Activated CD4-positive, alpha-beta T cell treated with anti-CD3 and anti-CD28 coated beads for 4 hours (primary cell): ENCODE data around the gene HNF1B.
A peak's percentile ranks its signal among the peaks of the same experiment; 100 is the strongest.
"Not testable (repeated sequence)": the region's sequence is repeated elsewhere in the genome, so short reads cannot be mapped to it uniquely, and the experiment has no call there.

ENCODE experiments used
- DNase-seq, 2 donors: peaks; one replicate each; pipeline ENCODE4 v3.0.0-alpha.2; 2020

The HNF1B gene, protein sequence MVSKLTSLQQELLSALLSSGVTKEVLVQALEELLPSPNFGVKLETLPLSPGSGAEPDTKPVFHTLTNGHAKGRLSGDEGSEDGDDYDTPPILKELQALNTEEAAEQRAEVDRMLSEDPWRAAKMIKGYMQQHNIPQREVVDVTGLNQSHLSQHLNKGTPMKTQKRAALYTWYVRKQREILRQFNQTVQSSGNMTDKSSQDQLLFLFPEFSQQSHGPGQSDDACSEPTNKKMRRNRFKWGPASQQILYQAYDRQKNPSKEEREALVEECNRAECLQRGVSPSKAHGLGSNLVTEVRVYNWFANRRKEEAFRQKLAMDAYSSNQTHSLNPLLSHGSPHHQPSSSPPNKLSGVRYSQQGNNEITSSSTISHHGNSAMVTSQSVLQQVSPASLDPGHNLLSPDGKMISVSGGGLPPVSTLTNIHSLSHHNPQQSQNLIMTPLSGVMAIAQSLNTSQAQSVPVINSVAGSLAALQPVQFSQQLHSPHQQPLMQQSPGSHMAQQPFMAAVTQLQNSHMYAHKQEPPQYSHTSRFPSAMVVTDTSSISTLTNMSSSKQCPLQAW

GRCh38 chr17:37744961-37745800, at the start of gene HNF1B:
TSS of gene HNF1B (minus strand) at chr17:37745059. CDS start at chr17:37744884, 175 bp downstream.
- no peak for DNase-seq

- DNase-seq, result no peak
These were observed 47.9 kb upstream of the HNF1B start for GRCh38 chr17:37792787-37793186.

GRCh38 chr17:37791447-37792399, 46.9 kb upstream of the HNF1B start:
- peak; percentile 19 to 21 for DNase-seq

GRCh38 chr17:37789771-37790541, 45.1 kb upstream of the HNF1B start:
- no peak for DNase-seq

DNA sequence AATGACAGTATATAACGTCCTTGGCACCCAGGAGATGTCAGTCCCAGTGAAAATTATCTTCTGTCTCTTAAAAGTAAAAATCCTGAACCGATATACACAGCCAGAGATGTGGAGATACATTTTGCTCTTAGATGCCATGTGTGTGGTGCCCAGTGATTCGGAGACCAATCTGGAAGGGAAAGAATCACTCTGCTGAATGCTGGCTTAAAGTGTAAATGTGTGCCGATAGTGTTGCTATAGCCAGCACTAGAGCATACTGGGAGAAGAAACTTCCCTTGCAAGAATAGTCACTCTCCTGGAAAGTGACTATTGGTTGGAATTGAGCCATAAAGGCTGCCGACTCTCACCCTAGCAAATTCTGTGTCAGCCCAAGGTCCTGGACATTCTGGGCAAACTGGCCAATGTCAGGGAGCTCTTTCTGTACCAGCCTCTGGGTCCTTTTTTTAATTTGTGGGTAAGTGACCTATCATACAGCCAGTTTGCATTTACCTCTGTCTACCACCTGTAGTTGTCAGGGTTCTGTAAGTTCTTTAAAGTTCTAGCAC, 44.2 kb upstream of the HNF1B start:
- DNase-seq, result no peak

DNA sequence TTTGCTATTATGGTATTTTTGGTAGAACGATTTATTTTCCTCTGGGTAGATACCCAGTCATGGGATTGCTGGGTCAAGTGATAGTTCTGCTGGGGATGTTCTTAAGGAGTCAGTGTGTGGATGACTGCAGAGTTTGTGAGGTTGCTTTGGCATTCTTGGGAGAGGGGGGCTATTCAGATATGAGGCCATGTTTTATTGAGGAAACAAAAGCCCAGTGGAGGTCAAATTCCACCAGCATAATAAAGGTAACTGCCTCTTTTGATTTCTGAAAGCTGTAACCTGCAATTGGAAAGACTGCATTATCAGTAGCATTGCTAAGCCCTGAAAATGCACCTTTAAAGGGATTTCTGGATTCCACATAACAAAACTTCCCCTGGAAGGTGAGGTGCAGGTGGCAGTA, 43.7 kb upstream of the HNF1B start:
- DNase-seq, result no peak

DNA sequence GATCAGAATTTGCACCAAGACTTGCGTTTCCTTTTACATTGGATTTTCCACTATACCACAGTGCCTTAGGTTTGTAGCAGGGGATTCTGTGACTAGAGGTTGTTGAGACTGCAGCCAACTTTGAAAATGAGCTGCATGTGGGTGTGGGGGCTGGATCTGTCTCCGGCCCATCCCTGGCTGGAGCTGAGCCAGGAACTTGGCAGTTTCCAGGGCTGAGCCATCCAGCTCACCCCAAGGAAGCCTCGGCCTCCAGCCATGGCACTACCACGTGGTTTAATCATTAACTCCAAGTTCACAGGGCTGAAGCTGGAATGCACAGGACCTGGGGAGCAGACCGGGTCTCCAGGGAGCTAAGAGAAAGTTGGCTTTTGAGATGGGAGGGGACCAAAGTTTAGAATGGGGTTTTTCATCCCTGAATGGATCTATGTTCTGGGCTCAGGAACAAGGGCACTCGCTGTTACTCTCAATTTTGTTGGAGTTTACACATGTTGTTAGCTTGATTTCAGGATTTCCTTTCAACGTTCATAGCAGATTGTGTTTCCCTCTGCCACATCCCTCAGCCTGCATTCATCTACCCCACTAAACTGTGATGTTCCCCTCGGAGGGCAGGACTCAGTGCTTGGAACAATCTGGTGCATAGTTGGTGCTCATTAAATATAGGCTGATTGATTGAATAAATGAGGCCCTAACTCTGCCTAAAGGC, 42.3 kb upstream of the HNF1B start:
- DNase-seq, result no peak

- no peak for DNase-seq
These were observed 41.6 kb upstream of the HNF1B start for GRCh38 chr17:37786481-37786880.

DNA sequence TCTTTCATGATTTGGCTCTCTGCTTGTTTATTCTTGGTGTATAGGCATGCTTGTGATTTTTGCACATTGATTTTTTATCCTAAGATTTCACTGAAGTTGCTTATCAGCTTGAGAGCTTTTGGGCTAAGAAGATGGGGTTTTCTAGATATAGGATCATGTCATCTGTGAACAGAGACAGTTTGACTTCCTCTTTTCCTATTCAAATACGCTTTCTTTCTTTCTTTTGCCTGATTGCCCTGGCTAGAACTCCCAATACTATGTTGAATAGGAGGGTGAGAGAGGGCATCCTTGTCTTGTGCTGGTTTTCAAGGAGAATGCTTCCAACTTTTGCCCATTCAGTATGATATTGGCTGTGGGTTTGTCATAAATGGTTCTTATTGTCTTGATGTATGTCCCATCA, 37.6 kb upstream of the HNF1B start:
- not testable (repeated sequence) for DNase-seq

- no peak for DNase-seq
These were observed 36.6 kb upstream of the HNF1B start for GRCh38 chr17:37781451-37781850.

GRCh38 chr17:37779554-37779953, 34.7 kb upstream of the HNF1B start:
- DNase-seq, result no peak

GRCh38 chr17:37774504-37774903, 29.6 kb upstream of the HNF1B start:
- no peak for DNase-seq

DNA sequence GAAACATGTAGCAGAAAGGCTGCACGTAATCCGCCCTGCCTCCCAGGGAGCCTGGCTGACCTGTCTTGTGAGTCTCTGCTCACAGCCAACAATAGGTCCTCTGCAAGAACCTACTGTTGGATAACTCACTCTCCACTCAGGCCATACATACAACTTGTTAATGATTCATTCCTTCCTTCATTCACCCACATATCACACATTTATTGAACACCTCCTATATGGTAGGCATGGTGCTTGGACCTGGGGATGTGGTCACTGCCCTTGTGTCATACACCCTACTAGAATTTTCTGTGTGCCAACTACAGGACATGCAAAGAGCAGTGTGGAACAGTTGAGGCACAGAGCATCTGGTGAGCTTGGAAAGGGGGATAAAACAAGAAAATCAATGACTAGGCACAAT, 28.1 kb upstream of the HNF1B start:
- no peak for DNase-seq

DNA sequence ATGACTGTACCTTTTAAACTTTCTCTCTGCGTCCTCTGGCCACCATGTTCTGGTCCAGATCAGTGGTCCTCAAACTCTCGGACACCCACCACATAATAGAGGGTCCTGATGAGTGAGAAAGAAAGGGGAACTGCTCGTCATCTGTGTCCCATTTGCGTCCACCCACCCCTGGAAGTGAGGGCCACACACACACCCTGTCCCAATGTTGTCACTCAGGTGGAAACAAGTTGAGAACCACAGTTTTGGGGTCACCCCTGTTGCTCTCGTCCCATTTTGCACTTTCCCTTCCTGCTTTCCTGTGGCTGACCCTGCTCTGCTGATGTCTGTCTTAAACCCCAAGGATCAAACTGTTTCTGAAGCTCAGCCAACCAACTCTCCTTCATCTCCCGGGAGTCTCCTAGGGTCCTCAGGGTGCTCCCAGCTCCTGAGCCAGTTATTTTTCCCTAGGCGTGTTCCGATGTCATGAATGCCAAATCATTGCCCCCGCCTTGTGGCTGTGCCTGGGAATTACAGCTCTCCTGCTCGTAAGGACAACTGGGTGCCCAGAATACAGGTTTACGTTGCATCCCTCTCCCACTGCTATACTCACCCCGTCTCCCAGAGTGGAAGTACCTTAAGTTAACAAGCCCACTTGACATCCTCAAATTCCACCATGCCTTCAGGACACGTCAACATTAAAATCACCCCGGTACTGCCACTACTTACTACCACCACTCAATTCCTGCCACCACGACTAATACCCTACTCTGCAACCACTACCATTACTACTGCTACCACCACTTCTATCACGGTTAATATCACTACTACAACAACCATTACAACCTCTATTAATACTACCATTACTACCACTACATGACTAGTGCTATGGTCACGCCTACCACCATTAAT, 26.0 kb upstream of the HNF1B start:
- peak in 1 of 2 donors; percentile 8 for DNase-seq

DNA sequence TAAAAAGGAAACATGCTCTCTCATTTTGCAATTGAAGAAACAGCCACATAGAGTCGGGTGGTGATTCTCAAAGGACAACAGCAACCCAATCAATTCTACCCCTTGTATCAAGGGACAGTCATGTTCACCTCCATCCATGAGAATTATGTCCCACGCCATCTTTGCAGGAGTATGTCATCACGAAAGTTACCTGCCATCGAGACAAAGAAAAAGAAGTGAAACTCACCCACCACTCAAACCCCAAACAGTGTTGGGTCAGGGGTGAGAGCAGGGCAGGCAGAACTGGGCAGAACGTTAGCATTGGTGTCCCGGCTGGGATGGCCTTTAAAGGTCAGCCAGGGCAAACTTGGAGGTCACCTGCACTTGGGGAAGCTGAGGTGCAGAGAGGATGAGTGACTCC, 24.2 kb upstream of the HNF1B start:
- DNase-seq, result no peak

DNA sequence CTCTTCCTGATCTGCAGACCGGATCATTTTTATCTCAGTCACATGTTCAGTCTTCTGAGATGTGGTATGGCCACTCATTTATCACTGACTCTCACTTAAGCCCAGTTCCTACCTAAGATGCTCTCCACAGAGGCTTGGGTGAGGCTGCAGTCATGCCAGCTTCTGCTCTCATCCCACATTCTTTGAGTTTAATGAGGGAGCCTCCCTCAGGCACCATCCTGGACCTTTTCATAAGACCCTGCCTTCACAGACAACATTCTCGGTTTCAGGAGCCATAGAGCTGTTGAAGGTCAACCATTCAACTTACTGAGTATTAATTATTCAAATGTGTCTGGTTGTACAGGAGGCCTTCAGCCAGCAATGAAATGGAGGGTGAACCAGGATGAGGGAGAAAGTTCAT, 23.6 kb upstream of the HNF1B start:
- DNase-seq, result no peak

DNA sequence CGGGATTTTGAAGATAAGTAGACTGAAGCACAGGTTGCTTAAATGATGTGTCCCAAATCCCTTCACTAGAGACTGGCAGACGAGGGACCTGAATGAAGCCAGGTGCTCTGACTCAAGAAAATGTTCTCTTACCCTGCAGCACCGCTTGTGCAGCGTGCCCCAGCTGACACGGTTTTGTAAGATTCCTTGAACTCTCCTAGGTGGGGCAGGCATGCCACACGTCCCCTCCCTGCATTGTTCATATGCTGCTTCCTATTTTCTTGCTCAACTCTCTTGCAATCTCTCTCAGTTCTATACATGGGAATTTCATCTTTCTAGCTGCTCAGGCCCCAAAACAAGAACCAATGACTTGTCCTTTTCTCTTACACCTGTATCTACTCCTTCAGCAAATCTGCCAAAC, 22.1 kb upstream of the HNF1B start:
- no peak for DNase-seq

DNA sequence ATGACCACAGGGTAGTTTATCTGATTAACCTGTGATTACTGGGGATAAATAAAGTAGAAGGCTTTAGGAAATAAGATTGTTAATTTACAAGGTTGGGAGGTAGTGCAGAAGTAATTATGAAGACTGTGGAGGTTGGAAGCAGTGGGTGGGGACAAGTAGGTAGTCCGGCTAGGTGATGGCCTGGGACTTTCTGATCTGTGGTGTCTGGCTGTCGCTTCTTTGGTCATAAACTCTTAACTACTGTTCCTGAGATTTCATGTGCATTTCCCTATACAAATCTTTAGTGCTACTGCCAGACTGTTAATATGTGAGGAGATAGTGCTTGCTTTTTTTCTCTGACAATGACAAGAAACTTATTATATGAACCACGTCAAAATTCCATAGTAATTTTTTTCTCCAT, 19.5 kb upstream of the HNF1B start:
- no peak for DNase-seq

DNA sequence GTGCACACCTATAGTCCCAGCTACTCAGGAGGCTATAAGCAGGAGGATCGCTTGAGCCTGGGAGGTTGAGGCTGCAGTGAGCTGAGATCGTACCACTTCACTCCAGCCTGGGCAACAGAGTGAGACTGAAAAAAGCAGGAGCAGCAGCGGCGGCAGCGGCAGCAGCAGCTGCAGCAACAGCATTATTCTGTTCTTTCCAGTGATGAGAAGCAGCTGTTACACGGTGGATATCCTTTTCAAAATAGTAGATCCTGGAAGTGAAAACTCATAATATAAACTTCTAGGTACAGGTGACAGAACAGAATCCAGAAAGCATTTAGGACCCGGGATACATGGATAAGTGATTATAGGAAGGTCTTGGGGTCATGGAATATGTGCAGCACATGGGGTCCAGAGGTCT, 17.8 kb upstream of the HNF1B start:
- DNase-seq, result no peak

- no peak for DNase-seq
These were observed 17.1 kb upstream of the HNF1B start for GRCh38 chr17:37761961-37762360.
